ELF-1 (cell line): ENCODE measurements around the gene APOC1.
"Not testable (repeated sequence)": the region's sequence is repeated elsewhere in the genome, so short reads cannot be mapped to it uniquely, and the experiment has no call there.

Experiments
- DNase-seq: peaks from one replicate; pipeline ENCODE4 v3.0.0-alpha.2; 2016; ENCODE audit warnings: low read depth, low spot score

The APOC1 gene

DNA sequence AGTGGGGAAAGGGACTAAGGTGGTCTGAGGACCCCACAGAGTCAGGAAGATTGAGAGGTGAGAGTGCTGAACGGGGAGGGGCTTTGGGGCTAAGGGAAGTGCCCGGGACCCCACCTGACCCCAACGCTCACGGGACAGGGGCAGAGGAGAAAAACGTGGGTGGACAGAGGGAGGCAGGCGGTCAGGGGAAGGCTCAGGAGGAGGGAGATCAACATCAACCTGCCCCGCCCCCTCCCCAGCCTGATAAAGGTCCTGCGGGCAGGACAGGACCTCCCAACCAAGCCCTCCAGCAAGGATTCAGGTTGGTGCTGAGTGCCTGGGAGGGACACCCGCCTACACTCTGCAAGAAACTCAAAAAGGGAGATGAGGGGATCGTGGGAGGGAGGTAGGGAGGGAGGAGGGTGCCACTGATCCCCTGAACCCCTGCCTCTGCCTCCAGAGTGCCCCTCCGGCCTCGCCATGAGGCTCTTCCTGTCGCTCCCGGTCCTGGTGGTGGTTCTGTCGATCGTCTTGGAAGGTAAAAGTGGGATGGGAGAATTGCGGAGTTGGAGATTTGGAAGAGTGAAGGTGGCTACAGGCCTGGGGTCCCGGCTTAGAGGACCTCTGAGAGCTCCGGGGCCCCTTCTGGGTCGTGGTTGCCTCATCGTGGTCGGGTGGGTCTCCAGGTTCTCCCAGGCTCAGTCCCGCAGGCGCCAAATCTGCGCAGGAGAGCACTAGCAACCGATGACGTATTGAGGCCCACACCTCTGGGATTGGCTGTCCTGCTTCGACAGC is at the start of gene APOC1:
Gene APOC1 (plus strand): TSS at position 176 of the 774 bp plus-strand sequence. CDS start 284 bp downstream, at position 460.
- DNase-seq = peak; percentile 98

DNA sequence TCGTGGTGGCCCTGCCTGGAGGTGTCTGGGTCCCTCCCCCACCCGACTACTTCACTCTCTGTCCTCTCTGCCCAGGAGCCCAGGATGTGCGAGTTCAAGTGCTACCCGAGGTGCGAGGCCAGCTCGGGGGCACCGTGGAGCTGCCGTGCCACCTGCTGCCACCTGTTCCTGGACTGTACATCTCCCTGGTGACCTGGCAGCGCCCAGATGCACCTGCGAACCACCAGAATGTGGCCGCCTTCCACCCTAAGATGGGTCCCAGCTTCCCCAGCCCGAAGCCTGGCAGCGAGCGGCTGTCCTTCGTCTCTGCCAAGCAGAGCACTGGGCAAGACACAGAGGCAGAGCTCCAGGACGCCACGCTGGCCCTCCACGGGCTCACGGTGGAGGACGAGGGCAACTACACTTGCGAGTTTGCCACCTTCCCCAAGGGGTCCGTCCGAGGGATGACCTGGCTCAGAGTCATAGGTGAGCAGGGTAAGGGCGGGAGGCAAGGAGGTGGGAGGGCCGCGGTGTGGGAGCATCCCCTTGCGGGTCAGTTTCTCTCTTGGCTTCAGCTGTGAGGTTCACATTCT is 49.1 kb upstream of the APOC1 start:
- no peak for DNase-seq

DNA sequence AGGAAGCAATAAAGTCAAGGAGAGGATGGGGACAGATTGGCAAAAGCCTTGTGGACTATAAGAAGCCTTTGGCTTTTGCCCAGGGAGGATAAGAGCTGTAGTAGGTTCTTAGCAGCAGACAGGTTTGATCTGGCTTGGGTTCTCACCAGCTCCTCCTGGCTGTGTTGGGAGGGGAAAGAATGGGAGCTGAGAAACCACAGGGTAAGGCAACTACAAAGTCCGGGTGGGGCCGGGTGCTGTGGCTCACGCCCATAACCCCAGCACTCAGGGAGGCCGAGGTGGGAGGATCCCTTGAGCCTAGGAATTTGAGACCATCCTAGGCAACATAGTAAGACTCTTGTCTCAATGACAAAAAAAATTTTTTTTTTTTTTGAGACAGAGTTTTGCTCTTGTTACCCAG is 47.7 kb upstream of the APOC1 start:
- no peak for DNase-seq

DNA sequence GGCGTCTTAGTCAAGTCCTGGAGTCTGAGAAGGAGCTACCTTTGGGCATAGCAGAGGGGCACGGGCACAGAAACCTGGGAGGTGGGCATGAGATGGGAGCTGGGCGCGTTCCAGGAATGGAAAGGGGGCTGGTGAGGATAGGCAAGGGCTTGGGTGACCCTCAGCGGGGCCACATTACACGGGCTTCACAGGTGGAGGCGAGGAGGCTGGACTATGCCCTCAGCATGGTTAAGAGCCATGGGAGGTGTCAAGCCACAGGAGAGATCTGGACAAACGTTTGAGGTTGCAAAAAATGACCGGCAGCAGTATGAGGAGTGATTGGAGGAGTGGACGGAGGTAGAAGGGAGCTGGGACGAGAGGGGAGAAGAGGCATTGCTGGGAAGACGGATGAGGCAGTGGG is 46.8 kb upstream of the APOC1 start:
- DNase-seq = no peak

DNA sequence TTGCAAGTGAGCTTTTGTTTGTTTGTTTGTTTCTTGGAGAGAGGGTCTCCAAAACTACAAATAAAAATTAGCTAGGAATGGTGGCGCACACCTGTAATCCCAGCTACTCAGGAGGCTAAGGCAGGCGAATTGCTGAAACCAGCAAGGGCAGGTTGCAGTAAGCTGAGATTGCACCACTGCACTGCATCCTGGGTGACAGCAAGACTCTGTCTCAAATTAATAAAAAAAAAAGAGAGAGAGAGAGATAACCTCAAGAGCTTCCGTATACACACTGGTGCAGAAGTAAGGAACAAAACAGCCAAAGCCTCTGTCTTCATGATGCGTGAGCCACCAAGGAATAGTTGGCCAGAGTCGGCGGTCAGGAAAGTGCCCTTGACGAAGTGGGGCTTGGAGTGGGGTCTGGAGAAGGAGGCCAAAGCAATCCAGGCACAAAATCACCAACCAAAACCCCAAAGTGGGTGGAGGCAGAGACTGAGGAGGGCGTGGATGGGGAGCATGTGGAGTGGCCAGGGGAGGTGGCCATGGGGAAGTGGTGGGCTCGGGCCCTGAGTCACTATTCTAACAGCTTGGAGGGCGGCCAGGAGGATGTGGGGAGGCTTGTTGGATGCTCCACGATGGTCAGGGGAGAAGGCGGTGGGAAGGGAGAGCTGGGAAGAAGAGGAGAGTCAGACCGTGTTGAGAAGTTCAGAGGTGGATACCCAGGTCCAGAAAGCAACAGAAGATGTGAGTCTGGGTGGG is 44.5 kb upstream of the APOC1 start:
- DNase-seq = no peak

DNA sequence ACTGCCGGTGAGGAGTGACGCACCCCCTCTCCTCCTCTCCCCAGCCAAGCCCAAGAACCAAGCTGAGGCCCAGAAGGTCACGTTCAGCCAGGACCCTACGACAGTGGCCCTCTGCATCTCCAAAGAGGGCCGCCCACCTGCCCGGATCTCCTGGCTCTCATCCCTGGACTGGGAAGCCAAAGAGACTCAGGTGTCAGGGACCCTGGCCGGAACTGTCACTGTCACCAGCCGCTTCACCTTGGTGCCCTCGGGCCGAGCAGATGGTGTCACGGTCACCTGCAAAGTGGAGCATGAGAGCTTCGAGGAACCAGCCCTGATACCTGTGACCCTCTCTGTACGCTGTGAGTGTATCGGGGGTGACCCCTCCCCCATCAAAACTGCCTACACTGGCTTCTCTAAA is 42.6 kb upstream of the APOC1 start:
- no peak for DNase-seq

DNA sequence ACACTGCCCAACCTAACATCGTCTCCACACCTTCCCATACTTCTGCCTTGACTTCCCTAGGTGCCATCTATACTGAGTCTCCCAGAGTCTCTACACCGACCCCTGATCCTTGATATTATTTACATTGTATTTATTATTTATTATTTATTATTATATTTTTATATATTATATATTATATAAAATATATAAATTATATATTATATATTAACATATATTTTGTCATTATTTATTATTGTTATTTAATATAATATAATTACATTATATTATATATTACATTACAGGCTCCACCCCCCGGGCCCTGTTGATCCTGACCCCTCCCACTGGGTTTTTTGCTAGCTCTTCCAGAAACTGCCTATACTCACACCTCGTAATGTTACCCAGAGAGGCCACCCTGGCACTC is 41.7 kb upstream of the APOC1 start:
- DNase-seq = no peak

DNA sequence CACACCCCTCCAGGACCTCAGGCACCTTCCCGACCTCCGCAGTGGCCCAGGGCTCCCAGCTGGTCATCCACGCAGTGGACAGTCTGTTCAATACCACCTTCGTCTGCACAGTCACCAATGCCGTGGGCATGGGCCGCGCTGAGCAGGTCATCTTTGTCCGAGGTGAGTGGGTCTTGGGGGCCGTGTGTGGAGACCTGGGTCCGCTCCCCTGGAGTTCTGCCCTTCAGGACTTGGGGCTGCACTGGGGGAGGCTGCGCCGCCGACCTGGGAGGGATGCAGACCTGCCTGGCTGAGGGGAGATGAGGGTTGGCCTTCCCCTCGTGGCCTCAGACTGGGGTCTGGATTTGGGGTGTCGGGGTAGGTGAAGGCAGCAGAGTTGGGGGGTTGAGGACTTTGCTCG is 40.1 kb upstream of the APOC1 start:
- DNase-seq = no peak

DNA sequence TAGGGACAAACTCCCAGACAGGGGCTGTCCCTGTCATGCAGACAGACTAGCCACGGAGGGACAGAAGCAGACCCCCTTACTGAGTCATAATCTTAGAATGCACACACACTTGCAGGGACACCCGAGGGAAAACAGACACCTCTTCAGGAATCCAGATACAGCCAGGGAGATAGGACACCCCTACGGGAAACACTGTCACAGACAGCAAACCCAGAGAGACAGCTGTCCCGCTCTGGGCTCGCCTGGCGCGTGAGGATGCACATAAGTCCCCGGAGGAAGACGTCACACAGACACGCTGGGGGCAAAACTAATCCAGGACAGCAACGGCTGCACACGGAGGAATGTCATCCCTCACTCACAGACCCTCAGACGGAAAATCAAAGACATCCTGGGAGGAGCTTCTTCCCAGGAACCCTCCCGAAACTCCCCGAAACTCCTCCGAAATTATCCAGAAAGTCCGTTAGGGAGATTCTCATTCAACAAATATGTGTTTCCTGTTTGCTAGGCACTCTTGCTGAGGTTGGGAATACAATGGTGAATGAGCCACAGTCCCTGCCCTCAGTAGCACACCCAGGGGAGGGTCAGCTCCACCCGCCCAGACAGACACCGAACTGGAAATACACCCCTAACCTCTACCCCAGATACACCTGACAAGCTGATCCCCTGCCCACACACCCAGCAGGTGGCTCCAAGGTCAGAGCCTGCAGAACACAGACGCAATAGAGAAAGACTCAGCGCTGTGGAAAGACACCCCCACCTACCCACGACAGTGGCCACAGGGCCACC is 38.5 kb upstream of the APOC1 start:
- peak; percentile 71 for DNase-seq

DNA sequence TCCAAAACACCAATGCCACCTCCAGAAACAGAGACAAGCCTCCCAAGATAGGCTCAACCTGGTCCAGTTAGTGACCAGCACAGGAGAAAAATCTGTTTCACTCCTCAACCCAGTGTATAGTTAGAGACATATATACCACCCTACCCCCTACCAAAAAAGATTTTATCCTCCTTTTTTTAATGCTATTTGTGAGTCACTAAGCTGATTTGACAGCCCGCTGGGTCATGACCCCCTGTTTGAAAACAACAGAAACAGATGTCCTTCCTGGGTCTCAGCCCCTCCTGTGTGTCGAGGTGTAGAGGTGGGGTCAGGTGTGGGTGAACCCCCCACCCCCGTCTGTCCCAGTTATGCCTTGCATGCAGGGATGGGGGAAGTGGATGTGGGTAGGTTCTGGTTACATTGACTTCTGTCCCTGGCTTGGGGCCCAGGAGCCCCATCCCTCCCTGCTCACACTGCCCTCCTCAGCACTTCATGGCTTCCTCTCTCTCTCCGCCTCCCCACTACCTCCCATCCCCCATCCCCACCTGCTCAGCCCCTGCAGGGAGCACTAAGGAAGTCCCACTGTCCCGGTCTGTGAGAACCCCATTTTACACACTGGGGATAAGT is 37.4 kb upstream of the APOC1 start:
- DNase-seq = no peak

DNA sequence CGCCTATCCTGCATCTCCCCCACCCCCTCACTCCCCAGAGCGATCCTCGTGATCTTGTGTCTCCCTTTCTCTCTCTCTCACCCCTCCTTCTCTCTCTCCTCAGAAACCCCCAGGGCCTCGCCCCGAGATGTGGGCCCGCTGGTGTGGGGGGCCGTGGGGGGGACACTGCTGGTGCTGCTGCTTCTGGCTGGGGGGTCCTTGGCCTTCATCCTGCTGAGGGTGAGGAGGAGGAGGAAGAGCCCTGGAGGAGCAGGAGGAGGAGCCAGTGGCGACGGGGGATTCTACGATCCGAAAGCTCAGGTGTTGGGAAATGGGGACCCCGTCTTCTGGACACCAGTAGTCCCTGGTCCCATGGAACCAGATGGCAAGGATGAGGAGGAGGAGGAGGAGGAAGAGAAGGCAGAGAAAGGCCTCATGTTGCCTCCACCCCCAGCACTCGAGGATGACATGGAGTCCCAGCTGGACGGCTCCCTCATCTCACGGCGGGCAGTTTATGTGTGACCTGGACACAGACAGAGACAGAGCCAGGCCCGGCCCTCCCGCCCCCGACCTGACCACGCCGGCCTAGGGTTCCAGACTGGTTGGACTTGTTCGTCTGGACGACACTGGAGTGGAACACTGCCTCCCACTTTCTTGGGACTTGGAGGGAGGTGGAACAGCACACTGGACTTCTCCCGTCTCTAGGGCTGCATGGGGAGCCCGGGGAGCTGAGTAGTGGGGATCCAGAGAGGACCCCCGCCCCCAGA is 36.1 kb upstream of the APOC1 start:
- peak; percentile 47 for DNase-seq

DNA sequence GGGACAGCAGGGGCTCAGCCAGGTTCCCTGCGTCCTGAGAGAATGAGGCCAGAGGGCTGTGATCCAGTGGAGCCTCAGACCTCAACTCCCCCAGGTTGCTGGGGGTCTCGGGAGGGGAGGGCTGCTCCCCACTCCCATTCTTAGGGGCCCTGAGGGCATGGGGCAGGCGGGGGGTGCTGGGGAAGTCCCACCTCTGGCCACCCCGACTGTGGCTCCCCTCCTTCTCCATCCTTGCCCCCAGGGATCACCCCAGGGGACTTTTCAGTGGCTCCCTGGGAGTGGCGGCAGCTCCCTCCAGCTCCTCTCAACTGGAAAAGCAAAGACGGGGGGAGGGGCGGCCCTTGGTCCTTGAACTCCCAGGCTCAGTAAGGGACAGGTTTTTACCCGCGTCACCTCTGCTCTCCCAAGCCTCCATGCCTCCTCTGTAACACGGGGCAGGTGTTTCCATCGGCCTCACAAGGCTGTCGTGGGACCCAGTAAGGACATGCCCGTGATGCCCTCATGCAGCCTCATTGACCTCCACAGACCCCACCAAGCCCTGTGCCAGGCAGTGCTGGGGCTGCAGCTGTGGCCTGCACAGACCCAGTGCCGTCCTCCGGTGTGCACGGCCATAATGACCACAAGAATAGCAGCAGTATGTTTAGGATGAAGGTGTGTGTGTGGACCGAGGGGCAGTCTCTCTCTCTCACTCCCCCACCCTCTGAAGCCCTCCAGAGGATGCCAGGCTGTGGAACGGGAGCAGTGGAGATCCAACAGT is 34.9 kb upstream of the APOC1 start:
- DNase-seq = peak; percentile 34

DNA sequence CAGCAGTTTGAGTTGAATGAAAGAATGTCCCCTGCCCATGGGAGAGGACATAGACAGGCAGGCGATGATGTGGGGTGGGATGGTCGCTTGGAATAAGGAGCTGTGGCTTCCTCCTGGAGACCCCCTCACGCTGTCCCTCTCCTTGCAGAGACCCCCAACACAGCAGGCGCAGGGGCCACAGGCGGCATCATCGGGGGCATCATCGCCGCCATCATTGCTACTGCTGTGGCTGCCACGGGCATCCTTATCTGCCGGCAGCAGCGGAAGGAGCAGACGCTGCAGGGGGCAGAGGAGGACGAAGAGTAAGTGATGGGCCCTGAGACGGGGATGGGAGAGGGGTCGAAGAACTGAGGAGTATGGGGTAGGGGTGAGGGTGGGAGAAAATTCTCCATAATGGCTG is 32.3 kb upstream of the APOC1 start:
- DNase-seq = no peak

DNA sequence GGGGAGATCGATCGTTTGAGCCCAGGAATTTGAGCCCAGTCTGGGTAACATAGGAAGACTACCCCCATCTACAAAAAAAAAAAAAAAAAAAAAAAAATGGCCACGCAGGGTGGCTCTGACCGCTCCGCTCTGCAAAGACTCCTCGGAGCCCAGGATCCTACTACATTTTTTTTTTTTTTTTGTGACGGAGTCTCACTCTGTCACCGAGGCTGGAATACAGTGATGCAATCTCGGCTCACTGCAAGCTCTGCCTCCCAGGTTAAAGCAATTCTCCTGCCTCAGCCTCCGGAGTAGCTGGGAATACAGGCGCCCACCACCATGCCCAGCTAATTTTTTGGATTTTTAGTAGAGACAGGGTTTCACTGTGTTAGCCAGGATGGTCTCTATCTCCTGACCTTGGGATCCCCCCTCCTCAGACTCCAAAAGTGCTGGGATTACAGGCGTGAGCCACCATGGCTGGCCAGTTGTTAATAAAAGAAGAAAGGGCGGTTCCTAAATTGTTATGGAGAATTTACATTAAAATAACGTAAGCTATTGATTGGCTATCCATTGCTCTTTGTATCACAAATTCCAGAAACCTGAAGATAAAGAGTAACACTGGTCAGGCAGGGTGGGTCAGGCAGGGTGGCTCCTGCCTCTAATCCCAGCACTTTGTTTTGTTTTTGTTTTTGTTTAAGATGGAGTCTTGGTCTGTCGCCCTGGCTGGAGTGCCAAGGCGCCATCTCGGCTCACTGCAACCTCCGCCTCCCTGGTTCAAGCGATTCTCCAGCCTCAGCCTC is 31.6 kb upstream of the APOC1 start:
- not testable (repeated sequence) for DNase-seq

DNA sequence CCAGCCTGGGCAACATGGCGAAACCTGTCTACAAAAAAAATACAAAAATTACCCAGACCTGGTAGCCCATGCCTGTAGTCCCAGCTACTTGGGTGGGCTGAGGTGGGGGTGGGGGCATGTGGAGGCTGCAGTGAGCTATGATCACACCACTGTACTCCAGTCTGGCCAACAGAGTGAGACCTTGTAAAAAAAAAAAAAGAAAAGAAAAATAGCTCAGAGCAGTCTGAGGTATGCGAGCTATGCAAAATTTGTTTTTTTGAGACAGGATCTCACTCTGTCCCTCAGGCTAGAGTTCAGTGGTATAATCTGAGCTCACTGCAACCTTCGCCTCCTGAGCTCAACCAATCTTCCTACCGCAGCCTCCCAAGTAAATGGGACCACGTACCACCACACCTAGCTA is 30.5 kb upstream of the APOC1 start:
- no peak for DNase-seq

DNA sequence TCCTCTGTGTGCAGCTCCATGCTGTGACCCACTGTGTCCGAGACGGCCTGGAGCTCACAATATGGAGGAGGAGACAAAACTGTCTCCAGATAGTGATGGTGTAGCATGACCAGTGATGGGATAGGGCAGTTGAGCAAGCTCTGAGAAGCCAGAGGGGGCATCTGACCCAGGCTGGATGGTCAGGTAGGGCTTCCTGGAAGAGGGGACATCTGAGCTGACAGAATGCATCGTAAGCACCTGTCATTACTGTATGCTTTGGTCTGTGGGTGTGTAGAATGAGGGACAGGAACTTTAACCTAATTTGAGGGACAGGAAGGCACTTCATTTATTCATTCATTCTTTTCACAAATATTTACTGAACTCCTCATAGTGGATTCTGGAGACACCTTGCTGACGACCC is 29.8 kb upstream of the APOC1 start:
- DNase-seq = no peak

DNA sequence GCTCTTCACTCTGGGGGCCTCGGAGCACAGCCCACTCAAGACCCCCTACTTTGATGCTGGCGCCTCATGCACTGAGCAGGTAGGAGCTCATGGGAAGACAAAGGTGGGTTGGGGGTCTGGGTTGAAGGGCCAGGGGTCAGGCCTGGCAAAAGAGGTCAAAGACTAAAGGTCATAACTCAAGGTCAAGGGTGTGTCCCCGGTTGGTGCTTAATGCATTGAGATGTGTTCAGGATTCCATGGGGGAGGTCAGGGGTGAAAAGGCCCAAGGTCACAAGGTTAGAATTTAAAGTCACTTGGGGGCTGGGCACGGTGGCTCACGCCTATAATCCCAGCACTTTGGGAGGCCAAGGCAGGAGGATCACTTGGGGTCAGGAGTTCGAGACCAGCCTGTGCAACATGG is 28.3 kb upstream of the APOC1 start:
- no peak for DNase-seq

DNA sequence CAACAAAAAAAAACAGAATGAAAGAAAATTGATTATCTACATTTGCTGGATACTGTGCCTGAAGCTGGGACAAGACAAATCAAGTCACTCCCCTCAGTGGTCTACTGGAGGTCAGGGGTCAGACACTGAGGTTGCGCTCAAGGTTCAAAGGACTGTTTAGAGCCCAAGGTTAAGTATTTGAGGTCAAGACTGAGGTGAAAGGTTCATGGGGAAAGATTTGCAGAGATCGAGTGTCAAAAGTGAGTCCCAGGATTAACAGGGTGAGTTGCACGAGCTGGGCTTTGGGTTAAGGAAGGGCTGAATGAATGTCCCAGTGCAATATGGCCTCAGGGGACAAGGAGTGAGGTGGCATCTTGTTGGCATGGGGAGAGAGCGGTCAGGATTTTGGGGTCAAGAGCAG is 26.8 kb upstream of the APOC1 start:
- DNase-seq = no peak

DNA sequence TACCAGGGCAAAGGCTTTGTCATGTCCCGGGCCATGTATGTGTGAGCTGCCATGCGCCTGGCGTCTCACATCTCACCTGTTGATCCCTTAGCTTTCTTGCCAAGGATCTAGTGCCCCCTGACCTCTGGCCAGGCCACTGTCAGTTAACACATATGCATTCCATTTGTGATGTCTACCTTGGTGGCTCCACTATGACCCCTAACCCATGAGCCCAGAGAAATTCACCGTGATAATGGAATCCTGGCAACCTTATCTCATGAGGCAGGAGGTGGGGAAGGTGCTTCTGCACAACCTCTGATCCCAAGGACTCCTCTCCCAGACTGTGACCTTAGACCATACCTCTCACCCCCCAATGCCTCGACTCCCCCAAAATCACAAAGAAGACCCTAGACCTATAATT is 26.1 kb upstream of the APOC1 start:
- not testable (repeated sequence) for DNase-seq
